ENCODE measurements around the gene APOA4.

Gene APOA4

GRCh38 chr11:116837231-116838091 is 14.4 kb upstream of the APOA4 start, which contains the start of gene APOA1:
Gene APOA1, minus strand, starts transcription at chr11:116837622. Its CDS starts 235 bp downstream, at chr11:116837387.
- Histone ChIP-seq H3K36me3 (ENCODE audit: insufficient read depth, low read length) (no peaks in the 10 kb centered on the region), H3K9me3 (ENCODE audit: insufficient read depth, low read length, severe bottlenecking) (no peaks in the 10 kb centered on the region), H3K9ac (ENCODE audit: low read depth, low read length) (peak within 1 kb of the TSS; percentile 77), H3K79me2 (ENCODE audit: insufficient read depth, low read length) (no peaks in the 10 kb centered on the region), H2AFZ (ENCODE audit: low read depth, low read length) (peak within 1 kb of the TSS; percentile 90), H3K4me2 (ENCODE audit: insufficient read depth, low read length) (peak within 1 kb of the TSS; percentile 87), H4K20me1 (ENCODE audit: insufficient read depth, low read length) (no peaks in the 10 kb centered on the region), H3K4me3 (ENCODE audit: low read depth in 1 of 2, low read length in 2 of 2) (peak within 1 kb of the TSS in 1 of 2 experiments; percentile 69; a peak in 2 of 4 replicates), H3K27me3 (ENCODE audit: insufficient read depth, low read length, poor library complexity) (no peaks in the 10 kb centered on the region), H3K27ac (ENCODE audit: low read length) (peak within 1 kb of the TSS; percentile 87), H3K4me1 (ENCODE audit: insufficient read depth, low read length) (peaks cover 21% of the 10 kb centered on the region)
- ATAC-seq (ENCODE audit: insufficient read depth, low read depth) (no peak), DNase-seq (no peak)
- TF ChIP-seq CTCF (IDR thresholded peaks at IDR 0.05; ENCODE audit: borderline replicate concordance, extremely low read depth, low read length, poor library complexity, severe bottlenecking) (no peak), EZH2 (IDR thresholded peaks at IDR 0.05; ENCODE audit: borderline replicate concordance, low read depth, low read length, severe bottlenecking) (no peak)

GRCh38 chr11:116836632-116836991 is 13.5 kb upstream of the APOA4 start:
- peaks cover 21% of the 10 kb centered on the region for H3K4me1 ChIP-seq (ENCODE audit: insufficient read depth, low read length)
- peak overlapping the region; percentile 87 for H3K27ac ChIP-seq (ENCODE audit: low read length)

GRCh38 chr11:116835791-116836631 is 12.9 kb upstream of the APOA4 start:
- Histone ChIP-seq H4K20me1 (ENCODE audit: insufficient read depth, low read length) (no peaks in the 10 kb centered on the region), H3K79me2 (ENCODE audit: insufficient read depth, low read length) (no peaks in the 10 kb centered on the region), H3K27ac (ENCODE audit: low read length) (peak overlapping the region; percentile 87), H3K4me3 (ENCODE audit: low read depth in 1 of 2, low read length in 2 of 2) (peak overlapping the region; percentile 13 to 69), H3K9ac (ENCODE audit: low read depth, low read length) (peak overlapping the region; percentile 77), H3K36me3 (ENCODE audit: insufficient read depth, low read length) (no peaks in the 10 kb centered on the region), H3K9me3 (ENCODE audit: insufficient read depth, low read length, severe bottlenecking) (no peaks in the 10 kb centered on the region), H3K4me1 (ENCODE audit: insufficient read depth, low read length) (peaks cover 21% of the 10 kb centered on the region), H3K4me2 (ENCODE audit: insufficient read depth, low read length) (peak overlapping the region; percentile 87), H2AFZ (ENCODE audit: low read depth, low read length) (peak overlapping the region; percentile 90), H3K27me3 (ENCODE audit: insufficient read depth, low read length, poor library complexity) (no peaks in the 10 kb centered on the region)
- TF ChIP-seq EZH2 (IDR thresholded peaks at IDR 0.05; ENCODE audit: borderline replicate concordance, low read depth, low read length, severe bottlenecking) (no peak), CTCF (IDR thresholded peaks at IDR 0.05; ENCODE audit: borderline replicate concordance, extremely low read depth, low read length, poor library complexity, severe bottlenecking) (peak; percentile 89)
- ATAC-seq (ENCODE audit: insufficient read depth, low read depth) (peak; percentile 89), DNase-seq (peak; percentile 91)

More at GRCh38 chr11:116836632-116836991, 13.5 kb upstream of the APOA4 start:
- Histone ChIP-seq H3K9ac (ENCODE audit: low read depth, low read length) (peak overlapping the region; percentile 77), H3K27me3 (ENCODE audit: insufficient read depth, low read length, poor library complexity) (no peaks in the 10 kb centered on the region), H2AFZ (ENCODE audit: low read depth, low read length) (peak overlapping the region; percentile 90), H3K36me3 (ENCODE audit: insufficient read depth, low read length) (no peaks in the 10 kb centered on the region), H3K4me3 (ENCODE audit: low read depth in 1 of 2, low read length in 2 of 2) (peak overlapping the region in 1 of 2 experiments; percentile 69; a peak in 2 of 4 replicates), H3K4me2 (ENCODE audit: insufficient read depth, low read length) (peak overlapping the region; percentile 87), H3K9me3 (ENCODE audit: insufficient read depth, low read length, severe bottlenecking) (no peaks in the 10 kb centered on the region), H4K20me1 (ENCODE audit: insufficient read depth, low read length) (no peaks in the 10 kb centered on the region), H3K79me2 (ENCODE audit: insufficient read depth, low read length) (no peaks in the 10 kb centered on the region)
- TF ChIP-seq CTCF (IDR thresholded peaks at IDR 0.05; ENCODE audit: borderline replicate concordance, extremely low read depth, low read length, poor library complexity, severe bottlenecking) (no peak), EZH2 (IDR thresholded peaks at IDR 0.05; ENCODE audit: borderline replicate concordance, low read depth, low read length, severe bottlenecking) (no peak)
- DNase-seq = no peak
- ATAC-seq (ENCODE audit: insufficient read depth, low read depth) = no peak

Data from DND-41 (cell line).